GM18951 (cell line): ENCODE measurements around the gene PHOX2B.
"Not testable (repeated sequence)": the region's sequence is repeated elsewhere in the genome, so short reads cannot be mapped to it uniquely, and the experiment has no call there.

Experiments
- POLR2A ChIP-seq: IDR thresholded peaks from 4 replicates; pipeline ENCODE4 v1.6.1; 2011; ENCODE audit warnings: mild to moderate bottlenecking; ENCODE audit not compliant: insufficient read length, insufficient read depth; ENCODE audit errors: extremely low read depth
- in situ Hi-C: fragments of 300-500 bp; cut with MboI; formaldehyde crosslinking; loops from one replicate; pipeline ENCODE4 v1.12.0; 2022; ENCODE audit warnings: low sequenced_read_pairs, mixed read lengths, inconsistent platforms; ENCODE audit not compliant: unreplicated experiment

PHOX2B gene

GRCh38 chr4:41752081-41752836 is 3.7 kb upstream of the PHOX2B start:
- no peak for TF ChIP-seq POLR2A
- in situ Hi-C loops = no loop called here

GRCh38 chr4:41751449-41752061 is 3.0 kb upstream of the PHOX2B start:
- TF ChIP-seq POLR2A = no peak
- in situ Hi-C loops = no loop called here

GRCh38 chr4:41750626-41751448 is 2.3 kb upstream of the PHOX2B start:
- in situ Hi-C loops = no loop called here
- TF ChIP-seq POLR2A = no peak

GRCh38 chr4:41750121-41750625 is 1.6 kb upstream of the PHOX2B start:
- TF ChIP-seq POLR2A = no peak
- in situ Hi-C loops = no loop called here

GRCh38 chr4:41749631-41750039 is 1.1 kb upstream of the PHOX2B start:
- TF ChIP-seq POLR2A = no peak
- in situ Hi-C loops = no loop called here

GRCh38 chr4:41748074-41748570 is 403 bp downstream of the PHOX2B start:
- in situ Hi-C loops = no loop called here
- no peak for TF ChIP-seq POLR2A

GRCh38 chr4:41747230-41748055 is 1.1 kb downstream of the PHOX2B start:
- in situ Hi-C loops = no loop called here
- no peak for TF ChIP-seq POLR2A

- no peak for TF ChIP-seq POLR2A
- in situ Hi-C loops = no loop called here
These were observed 1.9 kb downstream of the PHOX2B start for GRCh38 chr4:41746440-41747229.

- in situ Hi-C loops = no loop called here
- no peak for TF ChIP-seq POLR2A
These were observed 2.5 kb downstream of the PHOX2B start for GRCh38 chr4:41746025-41746439.

- in situ Hi-C loops = no loop called here
- no peak for TF ChIP-seq POLR2A
These were observed 3.1 kb downstream of the PHOX2B start for GRCh38 chr4:41745292-41746024.

- TF ChIP-seq POLR2A = no peak
- in situ Hi-C loops = no loop called here
These were observed 3.8 kb downstream of the PHOX2B start for GRCh38 chr4:41744572-41745291.

GRCh38 chr4:41741354-41741753 is 7.2 kb downstream of the PHOX2B start:
- in situ Hi-C loops = no loop called here
- no peak for TF ChIP-seq POLR2A

GRCh38 chr4:41737491-41737890 is 11.0 kb downstream of the PHOX2B start:
- in situ Hi-C loops = not testable (repeated sequence)
